K562 (cell line): Measurements from ENCODE around the gene CCNY. TPM values are rescaled to one million over a fixed set of nuclear protein-coding genes. Genes with fewer than 3 reads are reported as not detected.
A peak's percentile ranks its signal among the peaks of the same experiment; 100 is the strongest.

Source experiments
- ATAC-seq: fragments of 200-7000 bp; cut with Tn5 transposase; 3 replicates; pipeline ENCODE4 v1.9.1; 2020; ENCODE audit warnings: moderate library complexity
- BruUV-seq: library from RNA; stranded (reverse); fragments of 400-500 nt; replicated peaks from 2 replicates; lab custom pipeline; 2021; lab: Mats Ljungman, UMichigan
- CTCF ChIA-PET: fragments of 300-600 bp; formaldehyde crosslinking; extraction: SDS; loops from one replicate; lab custom pipeline; 2021; ENCODE audit warnings: low intra/inter-chr PET ratio; lab: Yijun Ruan, JAX
- POLR2A ChIA-PET: fragments of 300-600, 350-650 bp; sonication (Branson Sonifier 250); formaldehyde crosslinking; extraction: SDS; loops from one replicate; lab custom pipeline; 2021; ENCODE audit warnings: antibody characterized with exemption, inconsistent platforms; lab: Yijun Ruan, JAX
- DNase-seq, 4 experiments: peaks; one replicate each; pipeline versions ENCODE4 v3.0.0 to v3.0.0-alpha.2; 2011 to 2018; ENCODE audit warnings: low spot score in 3 of 4, mixed read lengths in 3 of 4; ENCODE audit errors: extremely low read depth in 1 of 4
- FAIRE-seq: peaks from 2 replicates; lab custom pipeline; 2011; peaks lifted over from hg19 to GRCh38; lab: Jason Lieb, UNC
- H2AFZ ChIP-seq: 2 replicates; pipeline ENCODE4 v1.6.0; 2011; ENCODE audit warnings: low read depth, low read length, control low read depth, inconsistent platforms
- H3K27ac ChIP-seq: fragments of 200-600 bp; 3 replicates; pipeline ENCODE4 v1.8.0; 2011; ENCODE audit warnings: low read depth, mild to moderate bottlenecking, control low read depth, inconsistent platforms, low read length, moderate library complexity, mixed read lengths; ENCODE audit errors: extremely low read depth
- H3K27me3 ChIP-seq, 2 experiments: fragments of 300-600 bp in 1 of 2; 2 replicates in 1 of 2; 3 replicates in 1 of 2; pipeline versions ENCODE4 v1.6.0 to v1.8.0; 2011; ENCODE audit warnings: inconsistent platforms in 2 of 2, low read length in 2 of 2, mild to moderate bottlenecking in 1 of 2, mixed read lengths in 1 of 2, moderate library complexity in 1 of 2; ENCODE audit not compliant: control insufficient read depth in 2 of 2, insufficient read depth in 2 of 2
- H3K36me3 ChIP-seq: fragments of 300-600 bp; 3 replicates; pipeline ENCODE4 v1.8.0; 2011; ENCODE audit warnings: mild to moderate bottlenecking, low read length, inconsistent platforms; ENCODE audit not compliant: control insufficient read depth, insufficient read depth
- H3K4me1 ChIP-seq, 2 experiments: fragments of 200-600 bp in 1 of 2; replicated peaks in 1 of 2; 2 replicates in 1 of 2; 3 replicates in 1 of 2; pipeline versions ENCODE4 v1.5.1 to v1.8.0; 2011; ENCODE audit warnings: inconsistent platforms in 2 of 2, low read length in 2 of 2, mild to moderate bottlenecking in 1 of 2, mixed read lengths in 1 of 2, moderate library complexity in 1 of 2; ENCODE audit not compliant: control insufficient read depth in 2 of 2, insufficient read depth in 2 of 2
- H3K4me2 ChIP-seq: 2 replicates; pipeline ENCODE4 v1.6.1; 2011; ENCODE audit warnings: low read length, control low read depth, inconsistent platforms, mixed read lengths; ENCODE audit not compliant: insufficient read depth
- H3K4me3 ChIP-seq: fragments of 200-600 bp; sonication (generic), shearing (Covaris generic); 2 replicates; pipeline ENCODE4 v1.5.1; 2016; ENCODE audit warnings: control low read depth, inconsistent platforms
- H3K79me2 ChIP-seq: fragments of 200-600 bp; 3 replicates; pipeline ENCODE4 v1.8.0; 2011; ENCODE audit warnings: low read length, inconsistent platforms; ENCODE audit not compliant: control insufficient read depth, insufficient read depth
- H3K9ac ChIP-seq, 2 experiments: 2 replicates each; pipeline versions ENCODE4 v1.6.0 to v1.6.1; 2011; ENCODE audit warnings: low read depth in 2 of 2, low read length in 2 of 2, control low read depth in 1 of 2, inconsistent platforms in 1 of 2, mild to moderate bottlenecking in 1 of 2, mixed read lengths in 1 of 2; ENCODE audit not compliant: insufficient read depth in 1 of 2
- H3K9me1 ChIP-seq: one replicate; pipeline ENCODE4 v1.6.0; 2011; ENCODE audit warnings: inconsistent platforms, mild to moderate bottlenecking, low read length, moderate library complexity; ENCODE audit not compliant: control insufficient read depth, insufficient read depth
- H3K9me3 ChIP-seq: replicated peaks from 2 replicates; pipeline ENCODE4 v1.5.1; 2011; ENCODE audit warnings: low read depth, low read length, inconsistent platforms; ENCODE audit not compliant: control insufficient read depth, insufficient read depth
- H4K20me1 ChIP-seq: replicated peaks from 2 replicates; pipeline ENCODE4 v1.6.1; 2011; ENCODE audit warnings: low read length, inconsistent platforms, mixed read lengths; ENCODE audit not compliant: control insufficient read depth, insufficient read depth
- BACH1 ChIP-seq: fragments of 200-800 bp; sonication (Bioruptor generic); IDR thresholded peaks from 2 replicates; pipeline ENCODE4 v1.6.1; 2016; ENCODE audit warnings: missing genetic modification characterization, missing compliant biosample characterization
- DACH1 ChIP-seq: fragments of 450-650 bp; IDR thresholded peaks from 2 replicates; pipeline ENCODE4 v1.6.1; 2018; ENCODE audit not compliant: partially characterized antibody
- EGR1 ChIP-seq: fragments of 450-650 bp; conservative IDR thresholded peaks from 2 replicates; pipeline ENCODE4 v1.6.1; 2017; ENCODE audit warnings: mild to moderate bottlenecking
- GTF2A2 ChIP-seq: IDR thresholded peaks from 2 replicates; pipeline ENCODE4 v1.6.1; 2016; ENCODE audit warnings: mild to moderate bottlenecking, missing genetic modification characterization, missing compliant biosample characterization
- HSF4 ChIP-seq: fragments of 250-450 bp; sonication (Bioruptor Pico); IDR thresholded peaks from 2 replicates; pipeline ENCODE4 v2.1.2; 2022; ENCODE audit warnings: mild to moderate bottlenecking, moderate library complexity, borderline replicate concordance
- MLLT1 ChIP-seq, 2 experiments: fragments of 450-650 bp; IDR thresholded peaks; 2 replicates each; pipeline ENCODE4 v1.6.1; 2016
- NR4A1 ChIP-seq, 2 experiments: fragments of 250-450 bp in 1 of 2; fragments of 450-650 bp in 1 of 2; sonication (Bioruptor Pico) in 1 of 2; IDR thresholded peaks; 2 replicates each; pipeline versions ENCODE4 v1.4.0 to v1.6.1; 2016 to 2020; ENCODE audit warnings: mild to moderate bottlenecking in 2 of 2, missing compliant biosample characterization in 1 of 2, missing genetic modification characterization in 1 of 2, moderate library complexity in 1 of 2
- PYGO2 ChIP-seq: fragments of 450-650 bp; IDR thresholded peaks from 2 replicates; pipeline ENCODE4 v1.6.1; 2016; ENCODE audit warnings: mild to moderate bottlenecking, missing genetic modification characterization, moderate library complexity, missing compliant biosample characterization
- SETDB1 ChIP-seq: IDR thresholded peaks from one replicate; pipeline ENCODE4 v1.6.1; 2012; ENCODE audit warnings: low read length, control low read depth, inconsistent platforms
- SNRNP70 ChIP-seq: fragments of 200-400 bp; formaldehyde crosslinking; optimal IDR thresholded peaks from 2 replicates; pipeline ENCODE3; 2017; ENCODE audit warnings: low read depth, low read length
- SRSF3 ChIP-seq: fragments of 200-400 bp; formaldehyde crosslinking; IDR thresholded peaks from 2 replicates; pipeline ENCODE4 v1.6.1; 2016; ENCODE audit warnings: mild to moderate bottlenecking, low read length, moderate library complexity; ENCODE audit not compliant: insufficient read depth
- SRSF9 ChIP-seq: fragments of 200-400 bp; formaldehyde crosslinking; IDR thresholded peaks from 2 replicates; pipeline ENCODE4 v1.6.1; 2017; ENCODE audit warnings: low read depth, low read length, borderline replicate concordance
- ZFX ChIP-seq: sonication (generic); formaldehyde crosslinking; IDR thresholded peaks from 2 replicates; pipeline ENCODE4 v1.8.0; 2022; ENCODE audit warnings: mild to moderate bottlenecking, missing genetic modification reagents, moderate library complexity
- ZNF583 ChIP-seq: fragments of 250-450 bp; sonication (Bioruptor Pico); IDR thresholded peaks from 2 replicates; pipeline ENCODE4 v1.4.0; 2020
- ZNF584 ChIP-seq: fragments of 200-800 bp; sonication (Bioruptor generic); IDR thresholded peaks from 2 replicates; pipeline ENCODE4 v1.6.1; 2016; ENCODE audit warnings: low read depth, mild to moderate bottlenecking, missing genetic modification characterization, missing compliant biosample characterization
- WGBS: fragments of 100-300 bp; shearing (Covaris generic); methylation state at CpG from one replicate; pipeline ENCODE4 v1.1.6; 2016; ENCODE audit warnings: low coverage, mixed read lengths; ENCODE audit not compliant: insufficient coverage; ENCODE audit errors: missing lambda C conversion rate; 5-methylcytosine and 5-hydroxymethylcytosine counted together
- in situ Hi-C: fragments of 300-500 bp; cut with MboI; formaldehyde crosslinking; loops from 4 replicates; pipeline ENCODE4 v1.15.0; 2018; ENCODE audit warnings: inconsistent platforms, mixed read lengths
- intact Hi-C: fragments of 100-400 bp; cut with micrococcal nuclease; formaldehyde crosslinking; loops from 2 replicates; pipeline ENCODE4 v1.14.2; 2022
- polyA plus RNA-seq, 8 experiments: library from polyadenylated mRNA; depleted of rRNA in 4 of 8; stranded (reverse) in 5 of 8; unstranded in 3 of 8; fragments of >200 nt; fragmentation: Nextera tagmentation in 2 of 8; fragmentation: Illumina TruSeq in 1 of 8; extraction: Ambion mirVana in 2 of 8; extraction: Trizol in 1 of 8; gene quantifications; 2 replicates each; pipeline versions ENCODE4 v1.2.1 to v1.2.3, GENCODE V29; 2011 to 2014; ENCODE audit warnings: inconsistent platforms in 1 of 8, missing spikeins in 1 of 8
- total RNA-seq, 7 experiments: library from RNA; depleted of rRNA in 6 of 7; stranded (reverse); fragments of >200 nt in 6 of 7; fragmentation: Illumina TruSeq in 2 of 7; extraction: Trizol in 2 of 7; gene quantifications; 2 replicates each; pipeline versions ENCODE4 v1.2.1 to v1.2.3, GENCODE V29; 2011 to 2021; ENCODE audit warnings: low replicate concordance in 1 of 7
- TF ChIP-seq, protein P1 (sequence below), 2 experiments: IDR thresholded peaks; 2 replicates each; pipeline ENCODE4 v1.6.1; 2012; ENCODE audit warnings: improper control_type of control experiment in 2 of 2, low read depth in 2 of 2, low read length in 2 of 2, borderline replicate concordance in 1 of 2

The CCNY gene
- total and polyA plus RNA-seq, 9 of the 15 experiments (the other 6 are each of a cell fraction or from before 2014, with no cell fraction given) = 8.4 to 109 (median 38.6) TPM

DNA sequence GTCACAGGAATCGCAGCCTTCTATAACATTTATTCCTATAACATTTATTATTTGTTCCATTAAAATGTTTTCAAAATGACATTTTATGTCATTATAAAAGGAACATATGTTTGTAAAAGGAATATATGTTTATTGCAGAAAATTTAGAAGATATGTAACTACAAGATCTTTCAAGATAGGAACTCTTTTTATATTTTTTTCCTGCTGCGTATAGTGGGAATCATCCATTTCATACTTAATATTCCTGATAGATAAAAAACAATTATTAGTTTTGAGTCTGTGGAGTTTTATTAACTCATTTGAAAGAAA, 55.6 kb downstream of the CCNY start (continued):
- 0 out of 2 replicates have a peak, but pooled peaks have one; percentile 15 for TF ChIP-seq ZFX (CRISPR knock-in tag)
- TF ChIP-seq, protein P1, sequence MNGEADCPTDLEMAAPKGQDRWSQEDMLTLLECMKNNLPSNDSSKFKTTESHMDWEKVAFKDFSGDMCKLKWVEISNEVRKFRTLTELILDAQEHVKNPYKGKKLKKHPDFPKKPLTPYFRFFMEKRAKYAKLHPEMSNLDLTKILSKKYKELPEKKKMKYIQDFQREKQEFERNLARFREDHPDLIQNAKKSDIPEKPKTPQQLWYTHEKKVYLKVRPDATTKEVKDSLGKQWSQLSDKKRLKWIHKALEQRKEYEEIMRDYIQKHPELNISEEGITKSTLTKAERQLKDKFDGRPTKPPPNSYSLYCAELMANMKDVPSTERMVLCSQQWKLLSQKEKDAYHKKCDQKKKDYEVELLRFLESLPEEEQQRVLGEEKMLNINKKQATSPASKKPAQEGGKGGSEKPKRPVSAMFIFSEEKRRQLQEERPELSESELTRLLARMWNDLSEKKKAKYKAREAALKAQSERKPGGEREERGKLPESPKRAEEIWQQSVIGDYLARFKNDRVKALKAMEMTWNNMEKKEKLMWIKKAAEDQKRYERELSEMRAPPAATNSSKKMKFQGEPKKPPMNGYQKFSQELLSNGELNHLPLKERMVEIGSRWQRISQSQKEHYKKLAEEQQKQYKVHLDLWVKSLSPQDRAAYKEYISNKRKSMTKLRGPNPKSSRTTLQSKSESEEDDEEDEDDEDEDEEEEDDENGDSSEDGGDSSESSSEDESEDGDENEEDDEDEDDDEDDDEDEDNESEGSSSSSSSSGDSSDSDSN (IDR thresholded peaks at IDR 0.05; ENCODE audit: borderline replicate concordance in 1 of 2, low read depth in 2 of 2, low read length in 2 of 2) = 0 out of 4 replicates have a peak, but pooled peaks of 1 of the 2 experiments have one; percentile 18
- TF ChIP-seq HSF4 (CRISPR knock-in tag) = no peak
- TF ChIP-seq, all 486 proteins: peak for 7

GRCh38 chr10:35392482-35393228, 56.3 kb downstream of the CCNY start:
- in situ Hi-C loops (no loop called here), intact Hi-C loops (loop anchor here (5.0 kb wide), 1 partner anchor 60 kb away; no protein-coding TSS in a partner anchor)
- H3K4me1 ChIP-seq = peaks cover 13 to 90% of the 10 kb centered on the region in 2 experiments
- BruUV-seq = no TSS peak
- no peaks in the 10 kb centered on the region for H4K20me1 ChIP-seq
- FAIRE-seq (no peak), ATAC-seq (peak; percentile 7), DNase-seq (no peak)
- peak overlapping the region in 1 of 2 experiments; percentile 76; a peak in 3 of 4 replicates for H3K9ac ChIP-seq
- H3K36me3 ChIP-seq = no peaks in the 10 kb centered on the region; the same call in 2 of the 3 replicates
- 74% methylated on average over 7 of the region's 8 CpGs for WGBS
- ChIA-PET POLR2A (interaction anchor here (0.6 to 2.5 kb wide), 9 partner anchors 8 to 283 kb away, joined by 3 to 14 read pairs (median 3); no protein-coding TSS in a partner anchor), CTCF (no interaction called here)
- peaks cover 100% of the 10 kb centered on the region for H3K79me2 ChIP-seq
- H2AFZ ChIP-seq = no peak overlapping the region
- no peaks in the 10 kb centered on the region for H3K27me3 ChIP-seq
- H3K9me1 ChIP-seq = no peaks in the 10 kb centered on the region
- no peak overlapping the region for H3K4me3 ChIP-seq
- H3K4me2 ChIP-seq = peak overlapping the region; percentile 47
- H3K27ac ChIP-seq = peak overlapping the region; percentile 99
- peaks cover 14% of the 10 kb centered on the region for H3K9me3 ChIP-seq
- TF ChIP-seq ZNF584 (CRISPR knock-in tag) (peak; percentile 35; the same call in 1 of the 2 replicates), EGR1 (no peak), BACH1 (tag) (no peak), GTF2A2 (tag) (0 out of 2 replicates have a peak, but pooled peaks have one; percentile 26), SRSF9 (no peak), ZNF583 (CRISPR knock-in tag) (0 out of 2 replicates have a peak, but pooled peaks have one; percentile 62), NR4A1 (CRISPR knock-in tag; IDR thresholded peaks at IDR 0.05) (no peak), NR4A1 (tag; IDR thresholded peaks at IDR 0.05) (no peak), SETDB1 (no peak), PYGO2 (tag) (no peak; the same call in 1 of the 2 replicates), SRSF3 (no peak), DACH1 (no peak), SNRNP70 (no peak), MLLT1 (IDR thresholded peaks at IDR 0.05) (no peak)
